SK-N-SH (cell line): ENCODE measurements around the gene CNIH3.

Experiments used
- CTCF ChIP-seq: fragments of 200-600 bp; sonication (generic); IDR thresholded peaks from 2 replicates; pipeline ENCODE4 v1.6.1; 2017; ENCODE audit warnings: antibody characterized with exemption, mild to moderate bottlenecking, moderate library complexity
- EP300 ChIP-seq, 2 experiments: IDR thresholded peaks; 2 replicates each; pipeline versions ENCODE4 v1.4.0 to v1.6.1; 2012; ENCODE audit warnings: borderline replicate concordance in 1 of 2, low read depth in 1 of 2, low read length in 1 of 2
- EZH2phosphoT487 ChIP-seq: fragments of 200-600 bp; sonication (generic); IDR thresholded peaks from 2 replicates; pipeline ENCODE4 v1.6.1; 2017; ENCODE audit warnings: low read depth, mixed run types, mild to moderate bottlenecking, antibody characterized with exemption, moderate library complexity, borderline replicate concordance
- FOXM1 ChIP-seq: IDR thresholded peaks from 2 replicates; pipeline ENCODE4 v1.4.0; 2012; ENCODE audit warnings: low read depth, mild to moderate bottlenecking
- GATA2 ChIP-seq: sonication (generic); formaldehyde crosslinking; IDR thresholded peaks from 2 replicates; pipeline ENCODE4 v1.5.0; 2020; ENCODE audit warnings: mild to moderate bottlenecking, missing genetic modification reagents
- MAX ChIP-seq: IDR thresholded peaks from 2 replicates; pipeline ENCODE4 v1.4.0; 2012; ENCODE audit warnings: low read depth
- NFIC ChIP-seq: IDR thresholded peaks from 2 replicates; pipeline ENCODE4 v1.4.0; 2012; ENCODE audit warnings: borderline replicate concordance
- POLR2AphosphoS5 ChIP-seq: IDR thresholded peaks from 2 replicates; pipeline ENCODE4 v1.6.1; 2012; ENCODE audit warnings: low read depth, low read length
- RCOR1 ChIP-seq: fragments of 150-350 bp; IDR thresholded peaks from 2 replicates; pipeline ENCODE4 v1.6.1; 2017; ENCODE audit warnings: antibody characterized with exemption, low read length
- RFX5 ChIP-seq: IDR thresholded peaks from 2 replicates; pipeline ENCODE4 v1.6.1; 2012; ENCODE audit warnings: mild to moderate bottlenecking, improper control_type of control experiment, low read length
- SMC3 ChIP-seq: IDR thresholded peaks from 2 replicates; pipeline ENCODE4 v1.6.1; 2012; ENCODE audit warnings: low read depth, low read length, improper control_type of control experiment
- TCF12 ChIP-seq: IDR thresholded peaks from 2 replicates; pipeline ENCODE4 v1.4.0; 2012

GRCh38 chr1:224737353-224737727 is 121.2 kb downstream of the CNIH3 start:
- no peak for TF ChIP-seq CTCF
- TF ChIP-seq FOXM1: no peak
- TF ChIP-seq RFX5: no peak
- TF ChIP-seq RCOR1: no peak
- no peak for TF ChIP-seq POLR2AphosphoS5
- no peak for TF ChIP-seq EZH2phosphoT487
- no peak for TF ChIP-seq EP300 (IDR thresholded peaks at IDR 0.05; ENCODE audit: borderline replicate concordance in 1 of 2, low read depth in 1 of 2, low read length in 1 of 2)
- no peak for TF ChIP-seq SMC3
- TF ChIP-seq NFIC: no peak
- no peak for TF ChIP-seq TCF12
- TF ChIP-seq GATA2 (CRISPR knock-in tag): no peak
- TF ChIP-seq MAX: no peak
